Measurements from ENCODE around the gene DLX1. TPM values are rescaled to one million over a fixed set of nuclear protein-coding genes. Genes with fewer than 3 reads are reported as not detected.

Gene DLX1
- total RNA-seq, 6 experiments from 2014 or later = 8.2 to 13.9 (median 9.2) TPM

- Mint-ChIP-seq H3K4me3 (peak overlapping the region; percentile 83), H3K36me3 (ENCODE audit: low read depth) (peaks cover 9% of the 10 kb centered on the region), H3K4me1 (ENCODE audit: low read depth) (peaks cover 79% of the 10 kb centered on the region), H3K27ac (peak overlapping the region; percentile 92), H3K27me3 (ENCODE audit: insufficient read depth) (peaks cover 27% of the 10 kb centered on the region; the same call in 1 of the 2 replicates), H3K9me3 (no peaks in the 10 kb centered on the region)
- DNase-seq = no peak
- TF ChIP-seq, protein P1, sequence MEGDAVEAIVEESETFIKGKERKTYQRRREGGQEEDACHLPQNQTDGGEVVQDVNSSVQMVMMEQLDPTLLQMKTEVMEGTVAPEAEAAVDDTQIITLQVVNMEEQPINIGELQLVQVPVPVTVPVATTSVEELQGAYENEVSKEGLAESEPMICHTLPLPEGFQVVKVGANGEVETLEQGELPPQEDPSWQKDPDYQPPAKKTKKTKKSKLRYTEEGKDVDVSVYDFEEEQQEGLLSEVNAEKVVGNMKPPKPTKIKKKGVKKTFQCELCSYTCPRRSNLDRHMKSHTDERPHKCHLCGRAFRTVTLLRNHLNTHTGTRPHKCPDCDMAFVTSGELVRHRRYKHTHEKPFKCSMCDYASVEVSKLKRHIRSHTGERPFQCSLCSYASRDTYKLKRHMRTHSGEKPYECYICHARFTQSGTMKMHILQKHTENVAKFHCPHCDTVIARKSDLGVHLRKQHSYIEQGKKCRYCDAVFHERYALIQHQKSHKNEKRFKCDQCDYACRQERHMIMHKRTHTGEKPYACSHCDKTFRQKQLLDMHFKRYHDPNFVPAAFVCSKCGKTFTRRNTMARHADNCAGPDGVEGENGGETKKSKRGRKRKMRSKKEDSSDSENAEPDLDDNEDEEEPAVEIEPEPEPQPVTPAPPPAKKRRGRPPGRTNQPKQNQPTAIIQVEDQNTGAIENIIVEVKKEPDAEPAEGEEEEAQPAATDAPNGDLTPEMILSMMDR (IDR thresholded peaks at IDR 0.05) = no peak
Observed at GRCh38 chr2:172093416-172094293, 8.3 kb downstream of the DLX1 start.

- Mint-ChIP-seq H3K4me1 (ENCODE audit: low read depth) (peaks cover 82% of the 10 kb centered on the region), H3K27me3 (ENCODE audit: insufficient read depth) (peaks cover 24% of the 10 kb centered on the region; the same call in 1 of the 2 replicates), H3K27ac (peak overlapping the region; percentile 92), H3K9me3 (no peaks in the 10 kb centered on the region), H3K36me3 (ENCODE audit: low read depth) (peaks cover 6% of the 10 kb centered on the region; the same call in 1 of the 2 replicates), H3K4me3 (peak overlapping the region; percentile 83)
- DNase-seq = peak; percentile 34
- TF ChIP-seq, protein P1 (IDR thresholded peaks at IDR 0.05) = no peak
Observed at GRCh38 chr2:172094294-172095145, 9.2 kb downstream of the DLX1 start.

DNA sequence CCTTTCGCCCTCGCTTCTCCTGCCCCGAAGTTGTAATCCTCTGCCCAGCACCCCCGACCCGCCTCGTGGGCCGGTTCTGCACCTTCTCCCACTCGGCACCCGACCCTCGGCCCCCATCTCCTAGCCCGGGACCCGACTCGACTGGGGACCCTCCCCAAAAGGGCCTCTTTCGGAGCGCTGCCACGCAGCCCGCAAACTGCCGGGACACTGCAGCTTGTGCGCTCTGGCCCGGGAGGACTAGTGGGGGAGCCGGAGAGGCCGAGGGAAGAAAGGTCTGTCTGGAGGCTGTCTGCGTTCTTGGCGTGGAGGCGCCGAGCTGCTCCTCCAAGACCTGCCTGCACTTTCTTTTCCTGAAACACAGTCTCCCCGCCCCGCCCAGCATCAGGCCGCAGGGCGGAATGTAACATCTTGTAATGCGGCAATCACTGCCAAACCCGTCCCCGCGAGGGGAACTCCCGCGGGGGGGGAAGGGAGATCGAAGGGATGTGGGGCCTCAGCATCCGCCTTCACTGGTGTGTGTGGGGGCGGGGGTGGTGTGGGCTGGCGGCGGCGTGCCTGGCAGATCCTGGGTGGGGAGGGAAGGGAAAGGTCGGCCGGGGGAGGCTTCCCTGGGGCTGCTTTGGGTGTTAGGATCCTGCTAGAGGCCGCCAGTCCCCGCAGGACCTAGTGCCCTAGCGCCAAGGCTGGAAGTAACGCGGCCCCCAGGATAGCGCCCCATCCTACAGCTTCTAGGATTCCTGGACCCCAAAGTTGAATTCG, 10.0 kb downstream of the DLX1 start:
- no peaks in the 10 kb centered on the region for H3K9me3 Mint-ChIP-seq
- H3K27me3 Mint-ChIP-seq (ENCODE audit: insufficient read depth) = peaks cover 20% of the 10 kb centered on the region; the same call in 1 of the 2 replicates
- H3K4me3 Mint-ChIP-seq = peak overlapping the region; percentile 83
- peak overlapping the region; percentile 92 for H3K27ac Mint-ChIP-seq
- DNase-seq = peak; percentile 89
- TF ChIP-seq, protein P1 (IDR thresholded peaks at IDR 0.05) = no peak
- peaks cover 78% of the 10 kb centered on the region for H3K4me1 Mint-ChIP-seq (ENCODE audit: low read depth)
- no peaks in the 10 kb centered on the region for H3K36me3 Mint-ChIP-seq (ENCODE audit: low read depth)

- Mint-ChIP-seq H3K36me3 (ENCODE audit: low read depth) (peaks cover 5% of the 10 kb centered on the region; the same call in 1 of the 2 replicates), H3K4me1 (ENCODE audit: low read depth) (peaks cover 73% of the 10 kb centered on the region), H3K27me3 (ENCODE audit: insufficient read depth) (peaks cover 20% of the 10 kb centered on the region; the same call in 1 of the 2 replicates), H3K4me3 (peak overlapping the region; percentile 83), H3K27ac (peak overlapping the region; percentile 92), H3K9me3 (no peaks in the 10 kb centered on the region)
- TF ChIP-seq, protein P1 (IDR thresholded peaks at IDR 0.05) = peak; percentile 67
- peak; percentile 16 for DNase-seq
Observed at GRCh38 chr2:172095905-172096625, 10.8 kb downstream of the DLX1 start.
